ENCODE results near the gene NHLRC4. TPM values are rescaled to one million over a fixed set of nuclear protein-coding genes. Genes with fewer than 3 reads are reported as not detected.
A peak's percentile ranks its signal among the peaks of the same experiment; 100 is the strongest.

Gene NHLRC4
- total and polyA plus RNA-seq, 2 donors (not counting 1 experiment from before 2014, with no cell fraction given) = 0.66 to 3.3 TPM

DNA sequence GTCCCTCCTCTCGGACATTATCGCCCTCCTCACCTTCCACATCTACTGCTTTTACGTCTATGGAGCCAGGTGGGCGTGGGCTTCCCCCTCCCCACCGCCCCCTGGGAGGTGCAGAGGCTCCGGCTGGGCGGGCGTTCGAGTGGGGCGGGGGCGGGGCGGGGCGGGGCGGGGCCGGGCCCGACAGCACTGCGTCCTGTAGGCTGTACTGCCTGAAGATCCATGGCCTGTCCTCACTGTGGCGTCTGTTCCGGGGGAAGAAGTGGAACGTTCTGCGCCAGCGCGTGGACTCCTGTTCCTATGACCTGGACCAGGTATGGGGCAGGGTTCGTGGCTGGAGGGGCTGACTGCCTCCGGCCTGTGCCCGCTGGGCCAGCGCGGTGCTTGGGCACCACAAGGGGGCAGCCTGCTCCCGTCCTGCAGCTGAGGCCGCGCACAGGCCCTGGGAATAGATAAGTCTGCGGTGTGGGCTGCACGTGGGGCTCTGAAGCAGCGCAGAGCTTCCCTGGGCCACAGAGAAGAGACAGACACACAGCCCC, 12.1 kb downstream of the NHLRC4 start:
- peak; percentile 69 to 71 for DNase-seq (ENCODE audit: low read depth in 2 of 2)
- H3K4me1 ChIP-seq (ENCODE audit: control insufficient read depth, extremely low read depth, insufficient read depth, low read length) = no peaks in the 10 kb centered on the region
- no peak overlapping the region for H3K4me2 ChIP-seq (ENCODE audit: extremely low read depth, insufficient read depth, low read length)
- H3K79me2 ChIP-seq (ENCODE audit: control insufficient read depth, insufficient read depth, low read length) = no peaks in the 10 kb centered on the region
- H4K20me1 ChIP-seq (ENCODE audit: control insufficient read depth, extremely low read depth, insufficient read depth, low read length) = no peaks in the 10 kb centered on the region
- peaks cover 12% of the 10 kb centered on the region for H3K36me3 ChIP-seq (ENCODE audit: control insufficient read depth, insufficient read depth, low read length)
- no peak overlapping the region for H2AFZ ChIP-seq (ENCODE audit: low read length)
- no peak overlapping the region for H3K4me3 ChIP-seq (replicated peaks in 1 of 4; ENCODE audit: control extremely low read depth in 1 of 4, insufficient read depth in 1 of 4, low read depth in 3 of 4, low read length in 4 of 4)
- no peaks in the 10 kb centered on the region for H3K27me3 ChIP-seq (ENCODE audit: control insufficient read depth, insufficient read depth, low read length)
- H3K27ac ChIP-seq (ENCODE audit: insufficient read depth, low read length) = no peak overlapping the region
- no peaks in the 10 kb centered on the region for H3K9me3 ChIP-seq (ENCODE audit: control insufficient read depth, insufficient read depth, low read depth, low read length)
- TF ChIP-seq, protein P1, sequence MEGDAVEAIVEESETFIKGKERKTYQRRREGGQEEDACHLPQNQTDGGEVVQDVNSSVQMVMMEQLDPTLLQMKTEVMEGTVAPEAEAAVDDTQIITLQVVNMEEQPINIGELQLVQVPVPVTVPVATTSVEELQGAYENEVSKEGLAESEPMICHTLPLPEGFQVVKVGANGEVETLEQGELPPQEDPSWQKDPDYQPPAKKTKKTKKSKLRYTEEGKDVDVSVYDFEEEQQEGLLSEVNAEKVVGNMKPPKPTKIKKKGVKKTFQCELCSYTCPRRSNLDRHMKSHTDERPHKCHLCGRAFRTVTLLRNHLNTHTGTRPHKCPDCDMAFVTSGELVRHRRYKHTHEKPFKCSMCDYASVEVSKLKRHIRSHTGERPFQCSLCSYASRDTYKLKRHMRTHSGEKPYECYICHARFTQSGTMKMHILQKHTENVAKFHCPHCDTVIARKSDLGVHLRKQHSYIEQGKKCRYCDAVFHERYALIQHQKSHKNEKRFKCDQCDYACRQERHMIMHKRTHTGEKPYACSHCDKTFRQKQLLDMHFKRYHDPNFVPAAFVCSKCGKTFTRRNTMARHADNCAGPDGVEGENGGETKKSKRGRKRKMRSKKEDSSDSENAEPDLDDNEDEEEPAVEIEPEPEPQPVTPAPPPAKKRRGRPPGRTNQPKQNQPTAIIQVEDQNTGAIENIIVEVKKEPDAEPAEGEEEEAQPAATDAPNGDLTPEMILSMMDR (conservative IDR thresholded peaks at IDR 0.05 in 1 of 2, IDR thresholded peaks at IDR 0.05 in 1 of 2; ENCODE audit: low read depth in 1 of 2, low read length in 2 of 2) = peak; percentile 63 to 70
- TF ChIP-seq EZH2 (IDR thresholded peaks at IDR 0.05; ENCODE audit: low read length, missing control alignments) = no peak
- no peak overlapping the region for H3K9ac ChIP-seq (ENCODE audit: insufficient read depth, low read length)

DNA sequence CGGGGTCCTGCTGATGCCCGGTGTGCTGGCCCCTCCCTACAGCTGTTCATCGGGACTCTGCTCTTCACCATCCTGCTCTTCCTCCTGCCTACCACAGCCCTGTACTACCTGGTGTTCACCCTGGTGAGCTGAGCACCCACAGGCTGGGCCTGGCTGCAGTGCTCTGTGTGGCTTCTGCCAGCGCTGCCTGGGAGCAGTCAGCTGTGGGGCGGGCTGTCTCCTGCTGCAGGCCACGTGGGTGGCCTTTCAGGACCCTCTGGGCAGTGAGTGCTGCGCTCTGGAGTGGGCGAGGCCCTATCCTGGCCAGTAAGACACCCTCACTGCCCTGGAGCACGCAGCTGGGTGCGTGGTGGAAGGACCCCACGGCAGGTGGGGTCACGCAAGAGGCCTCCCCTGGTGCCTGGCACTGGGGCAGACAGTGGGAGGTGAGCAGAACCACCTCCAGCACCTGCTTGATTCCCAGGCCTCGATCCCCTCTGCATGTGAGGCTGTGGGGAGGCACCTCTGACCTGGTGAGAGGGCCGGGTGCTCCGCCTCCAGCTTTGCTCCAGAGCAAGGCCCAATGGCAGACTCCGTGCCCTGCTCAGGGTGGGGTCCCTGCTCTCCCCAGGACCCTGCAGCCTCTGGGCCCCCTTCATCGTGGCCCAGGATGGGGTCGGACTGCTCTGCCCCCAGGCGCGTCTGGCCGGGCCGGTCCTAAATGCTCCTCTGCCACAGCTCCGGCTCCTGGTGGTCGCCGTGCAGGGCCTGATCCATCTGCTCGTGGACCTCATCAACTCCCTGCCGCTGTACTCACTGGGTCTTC, 13.5 kb downstream of the NHLRC4 start:
- peaks cover 8% of the 10 kb centered on the region for H3K36me3 ChIP-seq (ENCODE audit: control insufficient read depth, insufficient read depth, low read length)
- no peak overlapping the region for H3K4me2 ChIP-seq (ENCODE audit: extremely low read depth, insufficient read depth, low read length)
- TF ChIP-seq, protein P1 (conservative IDR thresholded peaks at IDR 0.05 in 1 of 2, IDR thresholded peaks at IDR 0.05 in 1 of 2; ENCODE audit: low read depth in 1 of 2, low read length in 2 of 2) = no peak
- no peak for TF ChIP-seq EZH2 (IDR thresholded peaks at IDR 0.05; ENCODE audit: low read length, missing control alignments)
- no peak overlapping the region for H3K4me3 ChIP-seq (replicated peaks in 1 of 4; ENCODE audit: control extremely low read depth in 1 of 4, insufficient read depth in 1 of 4, low read depth in 3 of 4, low read length in 4 of 4)
- no peaks in the 10 kb centered on the region for H3K27me3 ChIP-seq (ENCODE audit: control insufficient read depth, insufficient read depth, low read length)
- no peaks in the 10 kb centered on the region for H4K20me1 ChIP-seq (ENCODE audit: control insufficient read depth, extremely low read depth, insufficient read depth, low read length)
- no peak overlapping the region for H3K27ac ChIP-seq (ENCODE audit: insufficient read depth, low read length)
- no peak overlapping the region for H3K9ac ChIP-seq (ENCODE audit: insufficient read depth, low read length)
- no peaks in the 10 kb centered on the region for H3K4me1 ChIP-seq (ENCODE audit: control insufficient read depth, extremely low read depth, insufficient read depth, low read length)
- no peaks in the 10 kb centered on the region for H3K9me3 ChIP-seq (ENCODE audit: control insufficient read depth, insufficient read depth, low read depth, low read length)
- no peak for DNase-seq (ENCODE audit: low read depth in 2 of 2)
- no peak overlapping the region for H2AFZ ChIP-seq (ENCODE audit: low read length)
- no peaks in the 10 kb centered on the region for H3K79me2 ChIP-seq (ENCODE audit: control insufficient read depth, insufficient read depth, low read length)

DNA sequence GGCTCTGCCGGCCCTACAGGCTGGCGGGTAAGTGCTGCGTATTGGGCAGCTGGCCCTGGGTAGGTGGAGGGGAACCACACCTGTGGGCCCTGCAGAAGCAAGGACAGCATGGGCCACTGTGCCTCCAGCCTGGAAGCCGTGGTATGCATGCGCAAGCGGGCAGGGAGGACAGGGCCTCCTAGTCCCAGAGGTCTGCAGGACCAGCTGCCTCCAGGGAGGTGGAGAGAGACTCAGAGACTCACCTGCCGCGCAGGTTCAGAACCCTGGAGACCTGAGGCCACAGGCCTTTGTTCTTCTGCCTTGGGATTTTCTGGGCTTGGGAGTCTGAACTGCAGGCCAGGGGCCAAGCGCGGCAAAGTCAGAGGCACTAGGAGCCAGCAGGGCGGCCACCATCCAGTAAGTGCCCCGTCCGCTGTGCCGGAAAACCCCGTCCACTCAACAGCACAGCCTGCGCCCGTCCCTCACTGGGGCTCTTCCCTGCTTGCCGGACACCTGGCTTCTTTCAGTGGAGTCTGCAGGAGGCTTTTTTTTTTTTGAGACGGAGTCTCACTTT, 14.2 kb downstream of the NHLRC4 start:
- Histone ChIP-seq H3K9ac (ENCODE audit: insufficient read depth, low read length) (no peak overlapping the region), H4K20me1 (ENCODE audit: control insufficient read depth, extremely low read depth, insufficient read depth, low read length) (no peaks in the 10 kb centered on the region), H3K4me1 (ENCODE audit: control insufficient read depth, extremely low read depth, insufficient read depth, low read length) (peaks cover 3% of the 10 kb centered on the region), H3K27me3 (ENCODE audit: control insufficient read depth, insufficient read depth, low read length) (no peaks in the 10 kb centered on the region), H3K79me2 (ENCODE audit: control insufficient read depth, insufficient read depth, low read length) (no peaks in the 10 kb centered on the region), H3K36me3 (ENCODE audit: control insufficient read depth, insufficient read depth, low read length) (peaks cover 5% of the 10 kb centered on the region), H3K4me2 (ENCODE audit: extremely low read depth, insufficient read depth, low read length) (no peak overlapping the region), H2AFZ (ENCODE audit: low read length) (no peak overlapping the region), H3K27ac (ENCODE audit: insufficient read depth, low read length) (no peak overlapping the region), H3K4me3 (replicated peaks in 1 of 4; ENCODE audit: control extremely low read depth in 1 of 4, insufficient read depth in 1 of 4, low read depth in 3 of 4, low read length in 4 of 4) (no peak overlapping the region), H3K9me3 (ENCODE audit: control insufficient read depth, insufficient read depth, low read depth, low read length) (no peaks in the 10 kb centered on the region)
- no peak for DNase-seq (ENCODE audit: low read depth in 2 of 2)
- TF ChIP-seq, protein P1 (conservative IDR thresholded peaks at IDR 0.05 in 1 of 2, IDR thresholded peaks at IDR 0.05 in 1 of 2; ENCODE audit: low read depth in 1 of 2, low read length in 2 of 2) = no peak
- TF ChIP-seq EZH2 (IDR thresholded peaks at IDR 0.05; ENCODE audit: low read length, missing control alignments) = no peak
